Smooth muscle cell of the brain vasculature (primary cell): ENCODE results near the gene RAD51B.
"Not testable (repeated sequence)": the region's sequence is repeated elsewhere in the genome, so short reads cannot be mapped to it uniquely, and the experiment has no call there.

Source experiments
- DNase-seq: peaks from one replicate; pipeline ENCODE4 v3.0.0-alpha.2; 2012; ENCODE audit warnings: low read depth, low spot score

The RAD51B gene

DNA sequence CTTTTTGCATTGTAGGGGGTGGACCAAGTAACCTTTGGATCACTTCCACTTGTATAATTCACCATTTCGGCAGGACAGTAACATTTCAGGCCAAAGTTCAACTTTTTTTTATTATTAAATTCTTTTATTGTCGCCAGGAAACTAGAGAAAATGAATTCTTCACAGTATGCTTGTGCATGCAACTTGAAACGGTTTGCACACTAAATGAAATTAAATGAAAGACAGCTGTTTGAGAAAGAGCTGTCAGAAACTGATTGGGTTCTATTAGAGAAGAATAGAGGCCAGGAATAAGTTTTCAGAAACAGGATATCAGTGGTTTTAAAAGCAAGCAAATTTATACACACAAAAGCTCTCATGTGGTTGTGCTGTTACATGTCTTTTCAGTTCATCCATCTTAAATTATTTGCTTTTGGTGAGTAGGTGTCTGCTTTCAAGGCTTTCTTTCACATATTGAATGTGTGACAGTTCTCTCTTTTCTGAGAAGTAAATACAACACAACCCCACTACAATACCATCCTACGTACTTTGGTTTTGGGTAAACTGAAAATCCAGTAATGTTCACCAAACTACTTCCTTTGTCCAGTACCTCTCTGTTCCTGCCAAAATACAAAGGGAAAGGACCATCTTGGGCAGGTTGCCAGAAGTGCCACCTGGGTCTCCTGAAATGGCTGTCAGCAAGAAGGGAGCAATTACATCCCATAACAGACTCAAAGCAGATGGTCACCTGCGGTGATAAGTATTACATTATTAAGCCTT is 291.7 kb downstream of the RAD51B start:
- DNase-seq, result no peak

DNA sequence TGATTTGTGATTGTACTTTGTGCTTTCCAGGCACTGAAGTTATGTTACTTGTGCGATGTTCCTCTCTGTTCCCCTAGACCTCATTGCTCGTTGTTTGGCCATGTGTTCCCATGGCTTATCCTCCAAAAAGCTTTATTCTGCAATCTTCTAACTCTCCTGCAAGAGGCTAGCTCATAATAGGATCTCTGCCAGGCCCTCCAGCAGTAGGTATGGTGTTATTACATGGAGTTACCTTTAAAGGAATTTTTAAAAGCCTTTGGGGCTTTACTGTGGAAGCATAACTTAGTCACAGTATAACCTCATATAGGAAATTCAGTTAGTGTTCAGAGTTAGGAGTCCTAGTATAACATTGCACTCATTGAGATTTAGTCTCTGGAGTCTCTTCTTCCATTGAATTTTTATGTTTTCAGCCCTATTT is 292.3 kb downstream of the RAD51B start:
- DNase-seq, result no peak

DNA sequence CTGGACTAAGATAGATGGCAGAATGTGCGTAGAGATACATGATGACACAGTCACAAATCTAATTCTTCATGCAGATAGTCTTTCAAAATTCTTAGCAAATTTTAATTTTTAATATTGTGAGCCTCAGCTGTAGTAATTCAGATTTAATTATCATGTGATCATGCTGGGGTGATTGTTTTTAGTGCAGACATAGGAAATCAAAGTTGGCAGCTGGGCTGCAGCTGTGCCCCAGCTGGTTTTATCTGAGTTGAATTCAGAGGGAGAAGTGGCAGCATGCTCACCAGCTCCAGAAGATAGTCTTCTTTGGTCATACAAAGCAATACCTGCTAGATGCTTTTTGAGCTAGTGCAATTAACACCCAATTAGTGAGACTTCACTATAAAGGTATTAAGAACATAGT is 292.9 kb downstream of the RAD51B start:
- no peak for DNase-seq

DNA sequence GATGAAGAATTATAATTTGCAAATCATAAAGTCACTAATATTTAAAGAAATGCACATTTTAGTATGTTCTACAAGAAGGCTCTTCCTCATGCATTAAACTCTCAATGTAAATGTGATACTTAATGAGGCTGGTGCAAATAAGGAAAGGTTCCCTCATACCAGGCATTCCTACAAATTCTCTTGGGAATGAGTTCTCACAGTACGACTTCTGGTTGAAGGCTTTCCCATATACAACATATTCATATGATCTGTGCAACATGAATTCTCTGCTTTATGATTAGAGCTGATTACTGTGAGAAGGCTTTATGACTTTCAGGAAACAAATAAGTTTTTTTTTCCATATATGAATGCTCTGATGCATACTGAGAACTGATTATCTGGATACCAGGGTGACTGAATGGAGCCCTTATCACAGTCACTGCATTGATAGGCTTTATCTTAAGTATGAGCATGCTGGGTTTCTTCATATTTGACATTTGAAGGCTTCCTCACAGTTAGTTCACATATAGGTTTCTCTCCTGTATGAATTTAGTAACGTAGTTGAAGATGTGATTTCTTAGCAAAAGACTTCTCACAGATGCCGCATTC is 293.9 kb downstream of the RAD51B start:
- no peak for DNase-seq

DNA sequence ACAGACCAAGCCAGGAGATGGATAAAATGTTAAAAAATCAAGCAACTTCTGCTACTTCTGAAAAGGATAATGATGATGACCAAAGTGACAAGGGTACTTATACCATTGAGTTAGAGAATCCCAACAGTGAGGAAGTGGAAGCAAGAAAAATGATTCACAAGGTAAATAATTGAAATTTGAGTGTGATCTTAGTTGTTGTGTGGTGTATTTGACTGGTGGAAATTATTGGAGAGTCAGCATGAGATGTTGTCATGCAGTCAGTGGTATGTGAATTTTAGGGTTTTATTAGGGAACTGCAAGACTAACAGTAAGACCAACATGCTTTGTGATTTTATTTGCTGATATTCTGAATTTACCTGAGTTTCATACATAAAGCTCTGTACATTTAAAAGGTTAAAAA is 296.4 kb downstream of the RAD51B start:
- not testable (repeated sequence) for DNase-seq

DNA sequence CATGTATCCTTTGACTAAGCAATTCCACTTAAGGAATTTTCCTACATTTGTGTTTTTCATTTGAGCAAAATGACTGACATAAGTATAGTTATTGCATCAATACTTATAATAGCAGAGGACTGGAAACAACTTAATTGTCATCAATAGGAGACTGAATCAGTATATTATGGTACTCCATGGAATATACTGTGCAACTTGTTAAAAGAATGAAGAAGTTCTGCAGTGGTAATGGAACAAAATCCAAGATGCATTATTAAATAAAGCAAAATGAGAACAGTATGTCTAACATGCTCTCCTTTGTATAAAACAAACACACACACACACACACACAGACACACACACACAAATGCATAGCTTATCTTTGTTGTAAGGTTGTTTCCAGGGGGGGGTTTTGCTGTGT is 303.1 kb downstream of the RAD51B start:
- DNase-seq, result no peak

DNA sequence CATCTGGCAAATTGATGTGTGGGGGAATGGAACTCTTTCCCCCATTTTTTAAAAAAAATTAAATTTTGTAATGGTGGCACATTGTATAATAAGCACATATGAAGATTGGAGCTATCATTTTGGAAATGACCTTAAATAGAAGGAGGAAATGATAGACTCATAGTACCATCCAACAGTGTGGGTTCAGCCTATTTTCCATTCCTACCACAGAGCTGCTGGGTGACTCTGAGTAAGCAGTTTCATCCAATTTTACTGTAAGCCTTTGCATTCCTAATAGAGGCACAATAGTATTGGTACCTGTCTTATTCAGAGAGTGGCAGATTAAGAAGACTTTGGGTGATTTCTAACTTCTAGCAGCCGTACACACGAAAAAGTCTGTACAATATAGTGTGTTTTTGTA is 304.5 kb downstream of the RAD51B start:
- no peak for DNase-seq

DNA sequence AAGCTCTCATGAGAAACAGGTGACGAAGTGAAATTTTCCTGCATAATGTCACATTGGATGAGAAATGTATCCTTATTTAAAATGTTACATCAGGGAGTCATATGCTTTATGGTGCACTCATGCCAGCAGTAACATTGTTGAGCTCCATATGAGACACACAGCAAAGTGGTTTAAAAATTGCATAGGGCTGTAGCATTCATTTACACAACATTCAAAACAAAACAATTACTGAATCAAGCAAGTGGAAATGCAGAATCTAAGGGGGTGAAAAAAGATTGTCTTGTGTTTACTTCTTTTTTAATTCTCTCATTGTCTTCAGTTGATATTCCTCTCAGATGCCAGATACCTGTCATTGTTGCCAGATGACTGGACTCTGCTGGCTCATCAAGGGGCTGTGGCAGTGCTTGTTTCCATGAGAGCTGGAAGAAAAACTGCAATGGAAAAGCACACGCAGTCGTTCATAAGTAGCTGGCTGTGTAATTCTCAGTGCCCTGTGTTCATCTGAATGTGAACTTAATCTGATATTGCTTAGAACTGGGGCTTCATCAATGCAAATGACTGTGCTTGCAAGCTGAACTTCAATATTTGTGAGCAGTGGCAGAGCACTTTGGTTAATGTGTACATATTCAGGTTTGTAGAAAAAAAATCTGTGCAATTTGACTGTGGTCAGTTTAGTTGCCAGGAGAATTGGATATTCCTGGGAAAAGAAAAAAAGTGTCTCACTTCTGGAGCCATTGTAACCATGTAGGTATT is 305.6 kb downstream of the RAD51B start:
- DNase-seq, result no peak

DNA sequence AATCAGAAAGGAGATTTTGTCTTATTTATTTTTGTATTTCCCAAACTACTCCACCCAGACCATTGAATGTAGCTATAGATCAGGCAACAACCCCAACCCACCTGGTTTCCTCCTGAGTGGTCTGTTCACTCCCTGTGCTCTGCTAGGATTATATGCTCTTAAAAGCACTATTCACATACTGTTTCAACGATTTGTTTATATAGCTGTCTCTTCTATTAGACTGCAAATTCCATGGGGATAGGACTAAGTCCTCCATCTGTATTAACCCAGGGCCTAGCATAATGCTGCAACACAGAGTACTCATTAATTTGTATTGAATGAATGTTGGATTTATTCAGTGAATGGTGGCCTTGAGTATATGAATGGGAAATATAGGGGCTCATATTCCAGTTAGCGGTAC is 307.6 kb downstream of the RAD51B start:
- DNase-seq, result no peak

DNA sequence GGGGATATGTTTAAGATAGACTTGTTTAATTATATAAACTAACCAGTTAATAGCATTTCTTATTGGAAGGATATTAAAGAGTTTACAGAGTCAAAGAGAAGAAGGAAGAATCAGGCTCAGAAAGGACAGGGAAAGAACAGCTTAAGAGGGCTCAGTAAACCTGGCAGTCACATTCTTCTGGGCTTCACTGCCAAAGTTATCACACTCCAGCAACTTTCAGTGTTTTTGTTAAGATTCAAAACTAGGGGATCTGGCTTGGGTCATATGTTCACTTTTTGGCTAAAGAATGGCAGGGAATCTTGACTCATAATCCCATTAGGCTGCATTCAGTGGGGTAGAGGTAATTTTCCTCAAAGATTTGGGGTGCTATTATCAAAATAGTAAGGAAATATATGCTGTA is 312.3 kb downstream of the RAD51B start:
- no peak for DNase-seq

DNA sequence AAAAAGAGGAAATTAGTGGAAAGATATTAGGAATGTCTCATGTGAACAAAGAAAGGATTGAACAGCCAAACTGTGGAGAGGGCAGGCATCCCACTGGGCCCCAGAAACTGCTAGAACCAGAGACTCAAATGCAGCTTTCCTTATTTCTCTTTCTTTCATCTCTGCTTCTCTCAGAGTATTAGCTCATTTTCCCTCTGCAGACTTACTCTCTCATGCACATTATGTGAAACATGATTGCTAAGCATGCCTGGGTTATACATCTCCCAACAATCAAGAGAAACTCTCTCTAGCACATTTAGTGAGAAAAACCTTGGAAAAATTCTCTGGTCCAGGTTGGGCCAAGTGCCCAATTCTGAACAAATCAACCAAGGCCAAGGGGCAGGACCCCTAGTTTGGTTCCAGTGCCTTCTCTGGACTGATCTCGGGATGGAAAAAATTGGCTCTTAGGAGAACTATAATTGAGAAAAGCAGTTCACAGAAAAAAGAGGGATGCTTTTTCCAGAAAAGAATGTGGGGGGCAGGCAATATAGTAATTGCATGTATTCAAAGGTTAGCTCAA is 313.1 kb downstream of the RAD51B start:
- no peak for DNase-seq

DNA sequence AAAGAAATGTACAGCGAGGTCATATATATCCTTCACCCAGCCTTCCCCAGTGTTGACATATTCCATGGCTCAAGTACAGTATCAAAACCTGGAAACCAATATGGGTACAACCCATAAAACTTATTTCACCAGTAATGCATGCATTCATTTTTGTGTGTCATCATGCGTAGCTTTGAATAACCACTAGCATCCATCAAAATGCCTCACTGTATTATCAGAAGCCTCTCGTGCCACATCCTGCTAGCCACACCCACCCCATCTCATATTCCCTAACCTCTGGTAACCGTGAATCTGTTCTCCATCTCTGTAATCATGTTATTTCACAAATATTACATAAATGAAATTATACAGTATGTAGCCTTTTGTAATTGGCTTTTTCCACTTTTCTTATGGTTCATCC is 314.3 kb downstream of the RAD51B start:
- no peak for DNase-seq

DNA sequence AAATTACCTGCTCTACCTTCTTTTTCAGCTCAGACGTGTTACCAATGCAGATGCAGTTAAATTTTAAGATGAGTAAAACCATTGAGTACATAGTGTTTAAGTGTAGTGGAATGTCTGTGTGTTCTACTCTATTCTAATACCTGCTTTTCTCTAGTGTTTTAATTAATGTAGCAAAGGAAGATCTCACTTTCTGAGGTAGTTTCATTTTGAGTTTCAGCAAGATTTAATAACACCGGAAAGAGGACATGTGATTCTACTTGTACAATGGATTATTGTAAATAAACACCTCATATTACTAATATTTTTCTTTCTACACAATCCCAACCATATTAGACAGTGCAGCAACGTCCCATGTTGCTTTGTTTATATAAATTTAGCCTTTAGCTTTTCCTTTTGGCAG is 315.4 kb downstream of the RAD51B start:
- DNase-seq, result no peak

DNA sequence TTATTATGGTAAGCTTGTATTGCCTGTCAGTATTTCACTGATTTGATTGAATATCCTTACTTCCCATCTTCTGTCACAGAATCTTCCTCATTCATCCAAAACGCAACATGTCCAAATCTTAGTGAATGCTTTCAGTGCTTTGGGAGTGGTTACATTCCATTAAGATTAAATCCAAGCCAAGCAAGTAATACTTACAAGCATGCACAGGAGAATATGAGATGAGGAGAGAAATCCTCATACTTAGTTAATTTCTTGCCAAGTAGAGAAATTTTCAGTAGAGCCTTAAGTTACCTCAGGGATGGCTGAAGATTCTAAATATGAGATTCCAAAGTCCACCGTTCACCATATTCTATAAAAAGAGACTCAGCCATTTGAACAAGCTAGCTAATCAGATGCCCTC is 316.0 kb downstream of the RAD51B start:
- no peak for DNase-seq

DNA sequence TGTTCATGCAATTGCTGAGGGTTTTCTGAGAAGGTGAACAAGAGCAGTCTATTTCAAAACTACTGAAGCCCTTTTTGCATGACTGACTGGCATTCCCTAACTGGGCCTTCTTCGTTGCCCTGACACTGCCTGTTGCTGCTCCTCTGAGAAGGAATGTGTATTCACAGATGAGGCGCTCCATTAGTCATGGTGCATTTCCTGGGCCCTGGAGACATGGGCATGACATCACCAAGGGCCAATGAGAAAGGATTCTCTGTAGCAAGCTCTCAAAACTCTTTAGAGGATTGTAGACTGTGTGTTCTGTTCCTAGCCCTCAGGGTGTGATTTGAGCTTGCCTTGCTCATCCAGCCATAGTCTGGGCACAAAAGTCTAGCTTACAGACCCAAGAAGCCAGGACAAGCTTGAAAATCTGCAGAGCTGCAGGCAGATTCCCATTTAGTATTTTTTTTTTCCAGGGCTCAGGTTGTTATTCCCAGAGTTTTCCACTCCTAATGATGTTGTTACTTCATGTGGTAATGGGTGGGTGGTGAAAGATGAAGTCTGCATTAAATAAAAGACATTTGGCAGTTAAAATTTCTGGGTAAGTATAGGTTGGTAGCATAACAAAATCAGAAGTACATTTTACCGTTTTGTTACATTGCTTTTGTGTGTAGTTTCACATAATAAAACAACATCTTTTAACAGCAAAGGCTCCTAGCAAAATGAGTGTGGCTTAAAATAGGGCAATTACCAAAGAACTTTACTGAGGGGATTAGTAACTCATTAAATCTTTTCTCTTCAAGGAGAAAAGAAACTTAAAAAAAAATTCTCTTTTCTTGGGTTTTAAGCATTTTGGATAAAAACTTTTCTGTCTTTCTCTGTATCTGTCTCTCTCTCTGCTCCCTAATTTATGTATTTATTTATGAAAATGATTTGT is 318.4 kb downstream of the RAD51B start:
- peak; percentile 60 for DNase-seq

DNA sequence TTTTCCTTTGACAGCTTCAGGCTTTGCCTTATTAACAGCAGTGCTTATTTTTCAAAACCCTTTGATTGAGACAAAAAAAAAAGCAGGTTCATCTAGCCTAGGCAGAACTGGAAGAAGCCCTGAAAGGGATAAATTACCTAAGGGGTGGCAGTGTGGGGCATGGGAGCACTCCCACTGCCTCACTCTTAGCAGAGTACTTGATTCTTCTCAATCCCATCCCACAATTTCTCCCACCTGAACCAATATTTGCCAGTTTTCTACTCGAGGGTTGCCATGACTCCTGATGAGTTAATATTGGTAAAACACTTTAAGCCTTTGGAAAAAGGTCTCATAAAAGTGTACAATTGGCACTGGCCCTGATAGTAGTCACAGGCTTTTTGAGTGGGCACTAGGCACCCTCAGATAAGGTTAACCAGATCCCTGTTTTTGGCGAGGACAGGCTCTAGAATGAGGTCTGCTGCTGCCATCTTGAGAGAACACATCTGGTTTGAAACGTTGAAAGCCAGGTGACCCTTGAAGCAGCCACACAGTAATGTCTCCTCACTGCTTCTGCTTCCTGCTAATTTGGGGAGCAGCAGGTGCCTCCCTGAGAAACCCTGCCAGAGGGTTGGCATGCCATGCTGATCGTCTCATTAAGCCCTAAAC is 320.0 kb downstream of the RAD51B start:
- no peak for DNase-seq

DNA sequence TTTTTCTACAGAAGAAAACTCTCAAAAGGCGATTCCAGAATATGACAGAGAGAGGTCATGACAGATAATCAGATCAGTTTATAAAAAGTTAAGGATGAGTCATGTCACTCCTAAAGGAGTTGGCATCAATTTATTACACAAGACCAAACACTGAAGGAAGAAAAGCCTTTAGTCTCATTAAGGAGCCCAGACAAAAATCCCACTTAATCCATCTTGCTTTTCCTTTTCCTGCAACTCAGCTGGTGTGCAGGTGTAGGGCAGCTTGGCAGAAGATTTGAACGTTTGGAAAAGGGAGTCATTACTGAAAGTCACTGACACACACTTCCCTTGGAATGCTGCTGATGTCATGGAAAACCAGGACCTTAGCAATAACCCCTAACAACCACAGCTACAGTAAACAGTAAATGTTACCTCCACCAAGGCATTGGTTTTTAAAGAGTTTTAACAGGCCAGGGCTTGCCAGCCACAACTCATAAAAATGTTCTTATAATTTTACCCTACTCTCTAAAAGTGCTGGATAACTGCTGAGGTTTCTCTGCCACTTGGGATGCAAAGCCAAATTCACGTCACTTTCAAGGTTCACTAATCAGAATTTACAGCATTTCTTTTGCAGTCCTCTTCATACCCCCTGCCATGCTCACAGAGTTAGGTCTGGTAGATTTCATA is 320.6 kb downstream of the RAD51B start:
- peak; percentile 76 for DNase-seq

DNA sequence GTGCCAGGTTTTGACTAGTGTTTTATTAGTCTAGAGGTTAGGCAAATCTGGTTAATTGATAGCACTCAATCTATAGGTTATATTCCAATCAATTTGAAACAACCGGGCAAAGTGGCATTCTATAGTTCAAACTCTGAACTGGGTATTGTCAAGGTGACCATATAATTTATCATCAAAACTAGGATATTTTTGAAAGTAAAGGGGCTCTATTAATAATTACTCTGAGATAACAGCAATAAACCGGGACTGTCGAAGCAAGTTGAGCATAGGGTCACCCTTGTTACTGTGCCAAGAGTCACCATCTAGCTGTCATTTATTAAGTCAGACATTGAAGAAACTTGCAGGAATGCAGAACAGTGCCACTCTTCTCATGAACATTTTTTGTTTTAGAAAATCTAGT is 321.2 kb downstream of the RAD51B start:
- no peak for DNase-seq

DNA sequence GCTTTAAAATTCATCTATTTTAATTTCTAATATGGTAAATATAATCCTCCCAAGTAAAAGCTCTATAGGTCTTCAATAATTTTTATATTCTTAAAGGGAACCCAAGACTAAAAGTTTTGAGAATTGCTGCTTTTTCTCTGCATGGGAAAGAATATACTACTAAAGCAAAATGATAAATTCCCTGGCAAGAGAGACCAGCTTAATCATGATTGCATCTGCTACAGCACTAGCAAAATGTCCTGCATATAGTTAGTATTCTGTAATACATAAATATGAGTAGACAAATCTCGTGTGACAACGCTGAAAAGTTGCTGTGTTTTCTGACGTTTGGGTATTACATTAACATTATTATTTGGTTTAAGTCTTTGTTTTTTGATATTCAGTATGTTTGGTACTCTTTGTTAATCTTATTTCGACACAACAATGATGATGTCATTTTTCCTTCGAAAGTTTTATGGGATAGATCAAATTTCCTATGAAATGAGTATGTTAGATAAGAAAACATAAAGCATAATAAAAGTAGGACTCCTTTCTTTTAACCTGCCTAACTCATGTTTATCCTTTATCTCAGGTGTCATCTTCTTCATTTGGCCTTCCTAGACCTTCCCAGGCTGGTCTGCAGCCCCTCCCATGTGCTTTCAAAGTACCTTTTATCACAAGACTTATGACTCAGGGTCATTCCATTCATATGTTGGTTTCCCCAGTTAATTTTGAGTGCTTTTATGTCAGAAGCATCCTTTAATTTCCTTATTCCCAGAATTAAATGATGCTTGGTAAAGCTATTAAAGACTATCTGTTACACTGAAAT is 321.9 kb downstream of the RAD51B start:
- no peak for DNase-seq
